SK-N-MC (cell line): Measurements from ENCODE around the gene CD300A.

ENCODE experiments used
- EZH2 ChIP-seq: fragments of 200-600 bp; sonication (generic); IDR thresholded peaks from one replicate; pipeline ENCODE4 v1.6.1; 2017; ENCODE audit warnings: antibody characterized with exemption
- FOXP2 ChIP-seq: optimal IDR thresholded peaks from 2 replicates; pipeline ENCODE3; 2011; ENCODE audit warnings: mild to moderate bottlenecking, moderate library complexity; ENCODE audit not compliant: insufficient read depth; ENCODE audit errors: extremely low read length, control extremely low read depth
- POLR2AphosphoS5 ChIP-seq: IDR thresholded peaks from 2 replicates; pipeline ENCODE4 v1.6.1; 2012; ENCODE audit warnings: mild to moderate bottlenecking, low read depth, low read length, borderline replicate concordance

- no peak for TF ChIP-seq EZH2
- TF ChIP-seq POLR2AphosphoS5: no peak
- TF ChIP-seq FOXP2: no peak
Observed at GRCh38 chr17:74480290-74480689, 13.9 kb downstream of the CD300A start.
